B cell (primary cell): Measurements from ENCODE around the gene RASGRP3. TPM values are rescaled to one million over a fixed set of nuclear protein-coding genes. Genes with fewer than 3 reads are reported as not detected.
A peak's percentile ranks its signal among the peaks of the same experiment; 100 is the strongest.

Source experiments
- ATAC-seq: fragments of 200-7000 bp; cut with Tn5 transposase; one replicate; pipeline ENCODE4 v1.10.0; 2021; ENCODE audit warnings: low read depth, mild to moderate bottlenecking, moderate number of reproducible peaks, moderate library complexity
- CTCF ChIA-PET: fragments of 350-600 bp; sonication (Branson Sonifier 250); formaldehyde crosslinking; loops from one replicate; lab custom pipeline; 2021; ENCODE audit warnings: antibody characterized with exemption, inconsistent platforms; lab: Charles Lee
- POLR2A ChIA-PET: fragments of 350-600 bp; sonication (Branson Sonifier 250); formaldehyde crosslinking; loops from one replicate; lab custom pipeline; 2021; ENCODE audit warnings: antibody characterized with exemption; lab: Charles Lee
- DNase-seq: peaks from one replicate; pipeline ENCODE4 v3.0.0; 2013
- H2AFZ ChIP-seq: 2 replicates; pipeline ENCODE4 v1.6.1; 2012; ENCODE audit warnings: mild to moderate bottlenecking, low read depth, low read length; ENCODE audit not compliant: insufficient read depth, poor library complexity, severe bottlenecking
- H3K27ac ChIP-seq, 2 donors: 1 replicate in 1 of 2; 2 replicates in 1 of 2; pipeline ENCODE4 v1.5.1; 2012 to 2013; ENCODE audit warnings: low read length in 2 of 2, mild to moderate bottlenecking in 2 of 2, moderate library complexity in 1 of 2
- H3K27me3 ChIP-seq, 4 experiments: fragments of 200-600 bp in 1 of 4; sonication (generic) in 1 of 4; replicated peaks in 1 of 4; 1 replicate in 2 of 4; 2 replicates in 2 of 4; pipeline versions ENCODE4 v1.6.1 to v1.7.0; 2013 to 2016; ENCODE audit warnings: low read length in 3 of 4, mild to moderate bottlenecking in 2 of 4, mixed read lengths in 1 of 4, moderate library complexity in 1 of 4; ENCODE audit not compliant: insufficient read depth in 4 of 4, control insufficient read depth in 3 of 4; ENCODE audit errors: control extremely low read depth in 1 of 4
- H3K36me3 ChIP-seq, 2 experiments: replicated peaks in 1 of 2; 1 replicate in 1 of 2; 2 replicates in 1 of 2; pipeline versions ENCODE4 v1.6.1 to v1.7.1; 2013; ENCODE audit warnings: low read length in 1 of 2; ENCODE audit not compliant: insufficient read depth in 2 of 2, control insufficient read depth in 1 of 2; ENCODE audit errors: control extremely low read depth in 1 of 2, extremely low read depth in 1 of 2
- H3K4me1 ChIP-seq, 2 donors: fragments of 200-600 bp in 1 of 2; sonication (generic) in 1 of 2; 1 replicate in 1 of 2; 2 replicates in 1 of 2; pipeline versions ENCODE4 v1.5.1 to v1.6.1; 2013 to 2017; ENCODE audit warnings: low read length in 2 of 2; ENCODE audit not compliant: control insufficient read depth in 2 of 2, insufficient read depth in 2 of 2
- H3K4me2 ChIP-seq: replicated peaks from 2 replicates; pipeline ENCODE3; 2012; ENCODE audit warnings: mild to moderate bottlenecking, low read depth, low read length; ENCODE audit not compliant: poor library complexity, severe bottlenecking
- H3K4me3 ChIP-seq, 5 experiments: fragments of 200-600 bp in 1 of 5; sonication (generic) in 1 of 5; 1 replicate in 3 of 5; 2 replicates in 2 of 5; pipeline versions ENCODE4 v1.5.1 to v1.7.0; 2011 to 2016; ENCODE audit warnings: low read length in 4 of 5, mild to moderate bottlenecking in 4 of 5, low read depth in 2 of 5, control low read depth in 1 of 5, moderate library complexity in 1 of 5; ENCODE audit not compliant: insufficient read depth in 1 of 5; ENCODE audit errors: control extremely low read depth in 1 of 5, extremely low read depth in 1 of 5
- H3K79me2 ChIP-seq: fragments of 200-600 bp; sonication (generic); one replicate; pipeline ENCODE4 v1.6.0; 2016; ENCODE audit warnings: low read length; ENCODE audit not compliant: control insufficient read depth, insufficient read depth
- H3K9ac ChIP-seq: fragments of 200-600 bp; sonication (generic); 2 replicates; pipeline ENCODE4 v1.6.1; 2017; ENCODE audit warnings: mild to moderate bottlenecking, low read length, moderate library complexity
- H3K9me3 ChIP-seq, 3 donors: one replicate each; pipeline versions ENCODE4 v1.6.1 to v1.7.1; 2013; ENCODE audit warnings: low read length in 2 of 3; ENCODE audit not compliant: control insufficient read depth in 2 of 3, insufficient read depth in 1 of 3; ENCODE audit errors: control extremely low read depth in 1 of 3
- H4K20me1 ChIP-seq: 2 replicates; pipeline ENCODE4 v1.6.0; 2012; ENCODE audit warnings: mild to moderate bottlenecking, low read length; ENCODE audit not compliant: insufficient read depth, control insufficient read depth, poor library complexity, severe bottlenecking
- H3K27ac Mint-ChIP-seq: one replicate; pipeline ENCODE4 v1.8.0; 2021; ENCODE audit warnings: mixed read lengths
- H3K27me3 Mint-ChIP-seq: one replicate; pipeline ENCODE4 v1.8.0; 2021; ENCODE audit warnings: mixed read lengths
- H3K4me1 Mint-ChIP-seq: one replicate; pipeline ENCODE4 v1.8.0; 2021; ENCODE audit warnings: mixed read lengths
- H3K4me3 Mint-ChIP-seq: one replicate; pipeline ENCODE4 v1.8.0; 2021; ENCODE audit warnings: mixed read lengths
- H3K9me3 Mint-ChIP-seq: one replicate; pipeline ENCODE4 v1.8.0; 2022; ENCODE audit warnings: mixed read lengths; ENCODE audit not compliant: insufficient read depth
- CTCF ChIP-seq: fragments of 200-600 bp; IDR thresholded peaks from one replicate; pipeline ENCODE4 v1.8.0; 2022; ENCODE audit warnings: antibody characterized with exemption, mild to moderate bottlenecking
- EZH2 ChIP-seq: IDR thresholded peaks from 2 replicates; pipeline ENCODE4 v1.6.1; 2012; ENCODE audit warnings: borderline replicate concordance, low read depth, mild to moderate bottlenecking, moderate library complexity, low read length; ENCODE audit not compliant: insufficient read depth, poor library complexity, severe bottlenecking
- WGBS: methylation state at CpG from one replicate; pipeline ENCODE4 v1.1.5; 2013; ENCODE audit warnings: missing lambda C conversion rate; ENCODE audit not compliant: insufficient coverage; 5-methylcytosine and 5-hydroxymethylcytosine counted together
- intact Hi-C: fragments of 100-400 bp; cut with micrococcal nuclease; formaldehyde crosslinking; loops from one replicate; pipeline ENCODE4 v1.10.0; 2022
- polyA plus RNA-seq: library from polyadenylated mRNA; depleted of rRNA; stranded (reverse); fragments of >200 nt; gene quantifications from 2 replicates; pipeline ENCODE4 v1.2.3, GENCODE V29; 2012
- total RNA-seq, 2 donors: library from RNA; stranded (reverse); fragments of 120-200 nt in 1 of 2; gene quantifications; 1 replicate in 1 of 2; 2 replicates in 1 of 2; pipeline versions ENCODE4 v1.2.3 to v1.2.4, GENCODE V29; 2013 to 2022

The RASGRP3 gene
- total and polyA plus RNA-seq, 2 donors (not counting 1 experiment from before 2014, with no cell fraction given), result 67.5 to 107 TPM

DNA sequence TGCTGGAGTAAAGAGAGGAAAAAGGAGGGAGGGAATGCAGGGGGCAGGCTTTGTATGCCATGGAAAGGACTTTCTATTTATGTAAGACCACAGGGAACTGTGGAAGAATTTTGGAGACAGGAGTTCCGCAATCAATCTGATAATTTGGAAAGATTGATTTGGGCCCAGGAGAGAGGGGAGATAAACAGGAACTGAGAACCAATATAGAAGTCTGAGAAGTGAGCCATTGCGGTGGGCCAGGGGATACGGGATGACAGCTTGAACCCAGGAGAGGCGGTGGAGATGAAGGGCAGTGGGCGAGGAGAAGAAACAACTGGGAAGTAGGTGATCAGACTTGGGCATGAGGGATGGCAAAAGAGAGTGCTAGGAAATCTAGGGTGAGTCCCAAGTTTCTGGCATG is 23.7 kb downstream of the RASGRP3 start:
- H3K27me3 Mint-ChIP-seq, result no peaks in the 10 kb centered on the region
- Histone ChIP-seq H3K27me3 (no peaks in the 10 kb centered on the region), H4K20me1 (no peaks in the 10 kb centered on the region), H2AFZ (no peak overlapping the region), H3K27ac (peak overlapping the region in 1 of 2 donors; percentile 85), H3K9me3 (peaks cover 0 to 8% (median 0%) of the 10 kb centered on the region in 3 donors), H3K36me3 (peaks cover 0 to 3% of the 10 kb centered on the region in 2 experiments), H3K4me3 (no peak overlapping the region), H3K79me2 (peaks cover 97% of the 10 kb centered on the region), H3K4me1 (peaks cover 77 to 78% of the 10 kb centered on the region in 2 donors), H3K9ac (no peak overlapping the region), H3K4me2 (peak overlapping the region; percentile 67)
- peak overlapping the region; percentile 89 for H3K27ac Mint-ChIP-seq
- ATAC-seq (no peak), DNase-seq (no peak)
- ChIA-PET CTCF (interaction anchor here (1.4 to 7.6 kb wide), 2 partner anchors 22 to 27 kb away, joined by 3 to 78 read pairs; partner anchors contain the start of gene RASGRP3), POLR2A (no interaction called here)
- TF ChIP-seq EZH2, result no peak
- TF ChIP-seq CTCF, result no peak
- intact Hi-C loops, result no loop called here
- 68% methylated on average over 5 of the region's 5 CpGs for WGBS
- H3K9me3 Mint-ChIP-seq, result no peaks in the 10 kb centered on the region
- peaks cover 81% of the 10 kb centered on the region for H3K4me1 Mint-ChIP-seq
- H3K4me3 Mint-ChIP-seq, result peak overlapping the region; percentile 7

GRCh38 chr2:33502025-33502424 is 25.6 kb downstream of the RASGRP3 start:
- Histone ChIP-seq H3K27me3 (no peaks in the 10 kb centered on the region), H3K27ac (peak overlapping the region; percentile 69 to 86), H3K4me1 (peaks cover 60 to 61% of the 10 kb centered on the region in 2 donors), H3K79me2 (peaks cover 99% of the 10 kb centered on the region), H3K36me3 (peaks cover 3% of the 10 kb centered on the region in 2 experiments), H3K9me3 (peaks cover 0 to 8% (median 0%) of the 10 kb centered on the region in 3 donors), H3K4me3 (peak overlapping the region in 1 of 5 experiments; percentile 18), H3K4me2 (peak overlapping the region; percentile 58), H3K9ac (peak overlapping the region; percentile 1), H4K20me1 (no peaks in the 10 kb centered on the region), H2AFZ (peak overlapping the region; percentile 37)
- ChIA-PET CTCF (interaction anchor here (0.8 to 1.5 kb wide), 5 partner anchors 19 to 73 kb away, joined by 3 to 8 read pairs (median 4); partner anchors contain the start of gene RASGRP3), POLR2A (interaction anchor here (0.6 to 1.1 kb wide), 2 partner anchors 16 to 22 kb away, joined by 3 read pairs; no protein-coding TSS in a partner anchor)
- ATAC-seq (peak; percentile 46), DNase-seq (peak; percentile 54)
- H3K4me3 Mint-ChIP-seq, result peak overlapping the region; percentile 68
- WGBS, result 14% methylated on average over 2 of the region's 2 CpGs
- peaks cover 76% of the 10 kb centered on the region for H3K4me1 Mint-ChIP-seq
- TF ChIP-seq EZH2 (no peak), CTCF (no peak)
- H3K27me3 Mint-ChIP-seq, result no peaks in the 10 kb centered on the region
- H3K9me3 Mint-ChIP-seq, result no peaks in the 10 kb centered on the region
- intact Hi-C loops, result no loop called here
- H3K27ac Mint-ChIP-seq, result peak overlapping the region; percentile 94
